Cardiac fibroblast (primary cell): ENCODE data around the gene ZCCHC9.

Source experiments
- DNase-seq, 2 donors: peaks; one replicate each; pipeline versions ENCODE4 v3.0.0 to v3.0.0-alpha.2; 2010; ENCODE audit warnings: low read depth in 2 of 2
- H3K4me3 ChIP-seq, 2 donors: replicated peaks in 1 of 2; 1 replicate in 1 of 2; 2 replicates in 1 of 2; pipeline ENCODE4 v1.5.1; 2011; ENCODE audit warnings: low read depth in 2 of 2, low read length in 2 of 2, mild to moderate bottlenecking in 2 of 2, moderate library complexity in 1 of 2
- TF ChIP-seq, protein P1 (sequence below): IDR thresholded peaks from one replicate; pipeline ENCODE4 v1.5.1; 2011; ENCODE audit warnings: low read depth, mild to moderate bottlenecking, low read length, inconsistent platforms

The ZCCHC9 gene

DNA sequence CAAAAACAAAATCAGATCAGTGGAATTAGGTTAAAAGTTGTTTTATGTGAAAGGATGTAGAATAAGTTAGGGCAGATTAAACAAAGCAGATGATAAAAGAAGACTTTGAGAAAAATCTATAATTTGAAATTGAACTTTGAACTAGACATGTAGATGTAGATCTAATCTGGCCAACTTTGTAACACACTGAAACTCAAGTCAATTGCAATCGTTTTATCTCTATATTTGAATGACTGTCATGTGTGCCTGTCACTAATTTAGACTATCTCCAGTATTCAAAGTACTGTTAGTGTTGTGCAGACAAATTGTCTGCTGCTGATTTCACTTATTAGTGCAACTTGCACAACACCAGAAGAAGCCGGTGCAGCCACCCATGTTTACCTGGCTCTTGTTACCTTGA is 52.7 kb downstream of the ZCCHC9 start:
- no peak for DNase-seq
- TF ChIP-seq, protein P1, sequence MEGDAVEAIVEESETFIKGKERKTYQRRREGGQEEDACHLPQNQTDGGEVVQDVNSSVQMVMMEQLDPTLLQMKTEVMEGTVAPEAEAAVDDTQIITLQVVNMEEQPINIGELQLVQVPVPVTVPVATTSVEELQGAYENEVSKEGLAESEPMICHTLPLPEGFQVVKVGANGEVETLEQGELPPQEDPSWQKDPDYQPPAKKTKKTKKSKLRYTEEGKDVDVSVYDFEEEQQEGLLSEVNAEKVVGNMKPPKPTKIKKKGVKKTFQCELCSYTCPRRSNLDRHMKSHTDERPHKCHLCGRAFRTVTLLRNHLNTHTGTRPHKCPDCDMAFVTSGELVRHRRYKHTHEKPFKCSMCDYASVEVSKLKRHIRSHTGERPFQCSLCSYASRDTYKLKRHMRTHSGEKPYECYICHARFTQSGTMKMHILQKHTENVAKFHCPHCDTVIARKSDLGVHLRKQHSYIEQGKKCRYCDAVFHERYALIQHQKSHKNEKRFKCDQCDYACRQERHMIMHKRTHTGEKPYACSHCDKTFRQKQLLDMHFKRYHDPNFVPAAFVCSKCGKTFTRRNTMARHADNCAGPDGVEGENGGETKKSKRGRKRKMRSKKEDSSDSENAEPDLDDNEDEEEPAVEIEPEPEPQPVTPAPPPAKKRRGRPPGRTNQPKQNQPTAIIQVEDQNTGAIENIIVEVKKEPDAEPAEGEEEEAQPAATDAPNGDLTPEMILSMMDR, result no peak
- H3K4me3 ChIP-seq, result no peak overlapping the region

DNA sequence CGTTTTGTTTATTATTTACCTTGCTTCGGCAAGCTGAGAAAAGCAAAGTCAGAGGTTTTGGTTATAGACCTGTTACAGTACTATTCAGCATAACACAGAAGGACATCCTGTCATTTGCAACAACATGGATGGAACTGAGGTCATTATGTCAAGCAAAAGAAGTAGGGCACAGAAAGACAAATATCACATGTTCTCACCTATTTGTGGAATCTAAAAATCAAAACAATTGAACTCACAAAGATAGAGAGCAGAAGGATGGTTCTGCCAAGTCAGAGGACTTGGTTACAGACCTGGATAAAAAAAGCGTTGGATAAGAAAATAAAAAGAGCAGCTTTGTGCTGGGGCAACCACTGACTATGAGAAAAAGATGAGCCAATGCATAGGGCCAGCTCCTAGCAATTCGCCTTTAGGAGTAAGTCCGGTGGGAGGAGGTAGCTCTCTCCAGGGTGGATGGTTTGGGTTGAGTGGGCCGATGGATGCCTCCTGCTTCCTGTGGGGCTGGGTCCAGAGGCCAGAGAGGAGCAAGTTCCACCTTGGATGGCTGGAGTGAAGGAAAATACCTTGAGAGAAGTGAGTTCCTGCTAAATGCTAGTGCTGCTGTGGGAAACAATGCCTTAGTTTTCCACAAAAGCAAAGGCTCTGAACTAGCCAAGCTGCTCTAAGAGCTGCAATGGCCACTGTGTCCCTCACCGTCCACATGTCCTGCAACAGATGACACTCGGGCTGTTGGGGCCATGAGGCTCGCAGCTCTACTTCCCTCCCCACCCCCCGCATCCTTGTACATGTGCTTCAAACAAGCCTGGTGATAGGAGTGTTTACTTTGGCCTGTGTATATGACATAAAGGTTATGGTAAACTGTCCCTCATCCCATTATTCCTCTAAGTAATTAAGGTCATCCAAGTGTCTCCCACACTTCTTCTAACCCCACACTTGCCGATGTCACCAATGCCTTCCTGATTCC is 54.2 kb downstream of the ZCCHC9 start:
- TF ChIP-seq, protein P1, result no peak
- no peak for DNase-seq

DNA sequence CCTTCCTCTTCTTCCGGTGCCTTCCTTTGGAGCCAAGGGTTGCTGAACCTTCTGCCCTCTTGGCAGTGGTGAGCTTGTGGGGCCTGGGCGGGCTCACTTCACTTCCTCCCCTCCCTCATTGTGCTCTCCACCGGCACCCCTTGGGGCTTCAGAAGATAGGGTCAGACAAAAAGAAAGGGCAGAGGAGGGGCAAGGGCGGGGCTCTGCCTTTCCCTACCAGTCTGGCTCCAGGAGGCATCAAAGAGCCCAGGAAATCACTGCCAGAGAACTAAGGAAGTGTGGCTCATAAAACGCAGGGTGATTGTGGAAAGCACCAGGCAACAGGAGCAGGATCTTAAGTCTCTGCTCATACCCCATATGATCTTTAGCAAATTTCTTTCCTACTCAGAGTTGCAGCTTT is 57.7 kb downstream of the ZCCHC9 start:
- TF ChIP-seq, protein P1, result no peak

More for the DNA sequence above, 54.2 kb downstream of the ZCCHC9 start:
- no peak overlapping the region for H3K4me3 ChIP-seq

GRCh38 chr5:81359881-81360280 is 58.5 kb downstream of the ZCCHC9 start:
- TF ChIP-seq, protein P1, result no peak
- DNase-seq, result no peak
- H3K4me3 ChIP-seq, result no peak overlapping the region

More for the DNA sequence above, 57.7 kb downstream of the ZCCHC9 start:
- no peak overlapping the region for H3K4me3 ChIP-seq
- no peak for DNase-seq

GRCh38 chr5:81360640-81361039 is 59.3 kb downstream of the ZCCHC9 start:
- TF ChIP-seq, protein P1, result no peak
- no peak for DNase-seq
- H3K4me3 ChIP-seq, result no peak overlapping the region

DNA sequence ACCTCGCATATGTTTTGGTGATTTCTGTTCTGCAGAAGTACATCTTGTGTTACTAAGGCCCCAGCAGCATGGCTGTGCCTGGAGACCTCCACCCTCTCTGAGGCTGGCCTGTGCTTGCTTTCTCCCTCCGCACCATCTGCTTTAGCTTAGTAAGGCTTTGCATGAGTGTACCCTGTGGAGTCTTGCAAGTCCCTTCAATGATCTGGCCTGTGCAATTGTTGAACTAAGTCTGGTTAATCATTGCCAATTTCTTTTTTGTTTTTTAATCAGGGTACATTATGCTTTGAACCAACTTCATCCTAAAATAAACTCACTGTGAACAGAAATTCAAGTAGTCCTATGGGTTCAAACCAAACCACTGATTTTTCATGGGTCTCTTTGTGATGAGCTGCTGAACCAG is 60.2 kb downstream of the ZCCHC9 start:
- TF ChIP-seq, protein P1, result no peak
- H3K4me3 ChIP-seq, result no peak overlapping the region
- no peak for DNase-seq
